Effector CD8-positive, alpha-beta T cell (primary cell): ENCODE measurements around the gene STK10.

Experiments
- DNase-seq: peaks from one replicate; lab custom pipeline; 2025; lab: John Stamatoyannopoulos, UW

STK10 gene

GRCh38 chr5:172090976-172091547 is 97.0 kb downstream of the STK10 start:
- no peak for DNase-seq

DNA sequence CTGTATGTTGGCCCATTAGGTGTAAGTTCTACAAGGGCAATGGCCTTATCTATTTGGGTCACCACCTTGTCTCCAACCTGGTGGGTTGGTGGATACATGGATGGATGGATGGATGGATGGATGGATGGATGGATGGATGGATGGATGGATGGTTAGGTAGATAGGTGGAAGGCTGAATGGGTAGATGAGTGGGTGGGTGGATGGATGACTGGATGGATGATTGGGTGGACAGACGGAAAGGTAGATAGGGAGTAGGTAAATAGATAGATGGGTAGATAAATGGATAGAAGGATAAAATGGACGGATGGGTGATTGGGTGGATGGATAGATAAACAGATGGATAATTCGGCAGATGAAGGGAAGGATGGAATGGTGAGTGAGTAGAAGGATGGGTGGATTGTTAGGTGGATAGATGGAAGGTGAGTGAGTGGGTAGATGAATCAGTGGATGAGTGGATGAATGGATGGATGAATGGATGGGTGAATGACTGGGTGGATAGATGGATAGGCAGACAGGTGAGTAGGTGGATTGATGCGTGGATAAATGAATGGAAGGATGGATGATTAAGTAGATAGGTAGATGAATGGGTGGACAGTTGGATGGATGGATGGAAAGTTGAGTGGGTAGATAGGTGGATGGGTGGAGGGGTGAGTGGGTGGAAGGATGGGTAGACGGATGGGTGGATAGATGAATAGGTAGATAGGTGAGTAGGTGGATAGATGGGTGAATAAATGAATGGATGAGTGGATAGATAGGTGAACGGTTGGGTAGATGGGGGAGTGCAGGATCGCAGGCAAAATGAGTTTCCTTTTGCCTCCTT is 98.5 kb downstream of the STK10 start:
- no peak for DNase-seq

DNA sequence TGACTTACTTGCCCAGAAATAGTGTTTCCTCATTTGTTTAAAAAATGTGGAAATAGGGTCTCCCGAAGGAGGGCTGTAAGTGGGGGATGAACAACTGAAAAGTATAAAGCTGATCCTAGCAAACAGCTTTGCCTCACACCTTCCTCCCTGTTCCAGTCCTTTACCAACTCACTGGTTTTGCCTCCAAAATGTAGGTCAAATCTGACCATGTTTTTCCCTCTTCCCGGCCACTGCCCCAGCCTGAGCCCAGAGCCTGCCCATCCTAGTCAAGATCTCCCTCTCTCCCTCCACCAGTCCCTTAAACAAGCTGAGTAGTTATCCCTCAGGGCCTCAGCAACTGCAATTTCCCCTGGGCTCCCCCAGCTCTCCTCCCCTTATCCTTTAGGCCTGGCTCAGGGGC is 99.2 kb downstream of the STK10 start:
- no peak for DNase-seq

- no peak for DNase-seq
These were observed 101.6 kb downstream of the STK10 start for GRCh38 chr5:172086194-172086975.

GRCh38 chr5:172085738-172086137 is 102.3 kb downstream of the STK10 start:
- DNase-seq, result no peak

DNA sequence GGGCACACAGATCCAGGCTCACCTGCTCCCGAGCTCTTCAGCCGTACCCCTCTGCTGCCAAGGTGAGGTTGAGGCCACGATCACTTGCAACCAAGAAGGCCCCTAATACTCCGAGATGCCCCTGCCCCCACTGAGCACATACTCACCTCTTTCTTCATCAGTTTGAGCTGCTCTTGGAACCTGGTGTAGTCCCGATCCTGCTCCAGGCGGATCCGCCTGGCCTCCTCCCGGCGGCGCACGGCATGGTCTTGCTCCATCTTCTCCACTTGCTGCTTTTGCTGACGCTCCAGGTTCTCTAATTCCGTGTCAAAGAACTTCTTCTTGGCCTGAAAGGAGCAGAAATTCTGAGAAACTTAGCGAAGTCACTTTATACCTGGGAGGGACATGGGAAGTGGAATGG is 105.8 kb downstream of the STK10 start:
- DNase-seq, result no peak

- DNase-seq, result no peak
These were observed 108.1 kb downstream of the STK10 start for GRCh38 chr5:172079876-172080275.

DNA sequence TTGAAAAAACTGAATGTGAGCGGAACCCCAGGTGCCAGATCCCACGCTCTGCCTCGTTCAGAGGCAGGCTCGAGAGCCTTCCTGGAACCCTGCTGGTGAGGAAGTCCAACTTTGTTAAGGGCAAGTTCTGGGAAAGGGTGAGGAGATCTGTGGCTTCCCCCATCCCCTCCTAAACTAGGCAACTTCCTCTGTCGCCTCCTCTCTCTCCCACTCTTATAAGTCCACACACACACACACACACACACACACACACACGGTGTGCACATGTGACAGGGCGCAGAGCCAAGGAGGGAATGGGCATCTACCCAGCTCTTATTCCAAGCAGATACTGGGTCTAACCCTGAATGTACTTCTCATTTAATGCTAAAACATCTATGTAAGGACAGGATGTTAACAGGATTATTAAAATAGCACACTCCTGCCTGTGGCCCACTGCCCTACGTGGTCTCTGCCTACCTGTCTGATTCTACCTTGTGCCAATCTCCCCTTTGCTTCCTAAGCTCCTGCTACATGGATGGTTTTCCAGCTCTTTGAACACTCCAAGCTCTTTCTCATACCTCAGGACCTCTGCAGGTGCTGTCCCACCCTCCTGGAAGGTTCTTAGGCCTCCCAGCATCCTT is 109.2 kb downstream of the STK10 start:
- DNase-seq, result no peak

DNA sequence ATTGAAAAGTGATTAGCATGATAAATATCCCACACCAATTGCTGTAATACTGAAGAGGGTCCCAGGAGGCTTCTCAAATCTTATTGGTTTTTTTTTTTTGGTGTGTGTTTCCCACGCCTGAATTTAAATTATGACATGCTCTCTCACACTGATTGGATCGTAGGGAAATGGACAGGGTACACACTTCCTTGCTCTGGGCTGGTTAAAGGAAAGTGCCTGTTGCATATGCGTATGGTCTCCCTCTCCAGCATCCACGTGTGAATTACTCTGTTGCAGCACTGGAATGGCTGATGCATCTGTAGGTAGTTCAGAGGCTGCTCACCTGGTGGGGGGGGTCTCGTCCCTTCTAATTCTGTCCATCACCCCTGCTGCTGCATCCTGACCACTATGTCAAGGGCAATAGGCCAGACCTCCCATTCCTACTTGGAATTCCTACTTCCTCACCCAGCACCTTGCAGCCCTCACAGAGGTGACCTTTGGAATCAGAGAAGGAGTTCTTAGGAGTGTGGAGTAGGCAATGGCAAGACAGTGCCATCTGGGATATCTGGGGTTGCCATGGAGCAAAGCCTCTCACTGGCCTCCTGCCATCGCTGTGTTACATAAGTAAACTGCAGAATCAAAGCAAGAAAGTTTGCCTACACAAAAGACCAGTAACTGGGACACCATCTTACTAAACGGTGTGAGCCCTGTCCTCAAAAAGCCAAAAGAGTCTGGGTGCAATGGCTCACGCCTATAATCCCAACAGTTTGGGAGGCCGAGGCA is 110.2 kb downstream of the STK10 start:
- no peak for DNase-seq

GRCh38 chr5:172076761-172077244 is 111.2 kb downstream of the STK10 start:
- DNase-seq, result no peak

- no peak for DNase-seq
These were observed 112.4 kb downstream of the STK10 start for GRCh38 chr5:172075656-172076055.

- no peak for DNase-seq
These were observed 113.1 kb downstream of the STK10 start for GRCh38 chr5:172074896-172075295.

GRCh38 chr5:172071309-172071875 is 116.6 kb downstream of the STK10 start:
- DNase-seq, result no peak

DNA sequence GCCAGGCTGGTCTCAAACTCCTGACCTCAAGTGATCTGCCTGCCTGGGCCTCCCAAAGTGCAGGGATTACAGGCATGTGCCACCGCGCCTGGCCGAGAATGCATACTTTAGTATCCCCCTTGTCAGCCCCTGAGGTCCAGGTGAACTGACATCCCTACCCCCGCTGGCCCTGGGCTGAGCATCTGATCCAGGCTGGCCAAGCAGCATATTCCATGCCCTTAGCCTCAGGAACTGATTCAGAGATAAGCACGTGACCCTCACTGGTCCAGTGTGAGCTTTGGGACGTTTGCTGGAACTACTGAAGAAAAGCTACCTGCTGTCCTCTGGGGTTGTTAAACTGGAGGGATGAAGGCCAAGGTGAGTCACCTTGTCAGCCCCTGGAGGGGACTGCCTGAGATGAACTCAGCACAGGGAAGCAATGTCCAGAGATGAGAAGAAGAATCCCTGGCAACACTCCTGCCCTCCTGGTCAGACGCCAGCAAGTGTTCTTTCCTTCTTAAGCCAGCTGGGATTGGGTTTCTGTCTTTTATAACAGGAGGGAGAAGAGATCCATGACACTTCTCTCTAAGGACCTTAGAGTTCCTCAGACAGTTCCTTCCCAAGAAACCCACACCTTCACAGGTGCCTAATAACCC is 122.5 kb downstream of the STK10 start:
- no peak for DNase-seq

DNA sequence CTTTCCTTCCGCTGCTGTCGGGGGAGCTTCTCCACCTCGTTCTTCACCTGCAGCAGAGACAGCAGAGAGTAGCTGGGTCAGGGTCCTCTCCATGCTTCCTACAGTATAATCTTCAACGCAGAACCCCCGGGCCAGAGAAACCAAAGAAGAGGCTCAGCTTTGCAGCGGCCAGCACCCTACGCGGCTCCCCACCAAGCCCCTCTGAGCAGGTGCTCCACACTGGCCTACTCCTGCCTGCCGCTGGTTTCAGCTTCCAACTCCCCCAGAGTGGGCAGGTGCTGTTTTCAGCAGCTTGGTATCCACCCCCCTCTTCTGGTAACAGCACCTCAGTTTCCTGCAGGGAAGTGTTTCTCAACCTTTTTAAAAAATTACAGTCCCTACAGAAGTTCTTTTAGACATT is 123.3 kb downstream of the STK10 start:
- DNase-seq, result no peak

DNA sequence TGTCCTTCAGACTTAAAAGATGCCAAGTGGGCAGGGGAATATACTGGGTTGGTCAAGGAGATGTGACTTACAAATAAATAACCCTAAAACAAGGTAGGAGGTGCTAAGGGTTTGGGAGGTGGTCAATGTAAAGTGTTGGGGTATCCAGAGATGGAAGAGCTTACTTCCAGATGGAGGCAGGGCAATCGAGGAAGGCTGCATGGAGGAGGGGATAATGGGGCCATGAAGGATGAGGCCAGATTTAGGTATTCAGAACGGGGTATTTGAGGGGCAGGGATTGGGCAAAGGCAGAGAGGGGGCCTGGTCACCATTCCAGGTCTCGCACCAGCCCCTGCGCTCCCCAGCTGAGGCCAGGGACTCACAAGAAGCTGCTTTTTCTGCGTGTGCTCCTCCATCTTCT is 123.7 kb downstream of the STK10 start:
- DNase-seq, result no peak

DNA sequence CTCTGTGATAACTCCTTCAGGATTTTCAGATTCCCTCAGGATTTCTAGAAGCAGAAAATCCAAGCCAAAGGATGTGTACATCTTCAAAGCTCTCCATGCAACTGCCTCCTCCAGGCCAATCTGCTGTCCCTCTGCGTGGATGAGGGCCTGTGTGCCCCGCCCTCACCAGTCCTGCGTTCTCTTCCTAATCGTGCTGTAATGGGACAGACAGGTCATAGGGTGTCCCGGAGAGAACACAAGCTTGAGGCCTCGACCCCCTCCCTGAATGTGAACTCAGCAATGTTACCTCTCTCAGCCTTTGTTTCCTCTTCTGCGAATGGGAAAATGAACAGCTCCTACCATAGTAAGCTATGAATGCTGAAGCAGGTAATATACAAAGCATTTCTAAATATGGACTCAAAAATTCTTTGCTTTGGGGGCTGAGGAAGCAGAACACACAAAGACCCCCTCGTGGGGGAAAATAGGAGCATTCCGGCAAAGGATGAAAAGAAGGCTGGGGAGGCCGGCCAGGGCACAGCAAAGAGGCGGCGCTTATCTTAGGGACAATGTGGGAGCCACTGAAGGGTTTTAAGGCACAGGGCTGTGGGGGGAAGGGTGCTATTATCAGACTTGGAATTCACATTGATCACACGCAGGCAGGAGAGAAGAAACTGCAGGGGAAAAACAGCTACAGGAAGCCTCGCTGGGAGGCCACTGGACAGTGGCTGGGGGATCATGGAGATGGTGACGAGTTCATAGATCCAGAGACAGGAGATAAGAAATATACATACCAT is 124.4 kb downstream of the STK10 start:
- DNase-seq, result no peak

DNA sequence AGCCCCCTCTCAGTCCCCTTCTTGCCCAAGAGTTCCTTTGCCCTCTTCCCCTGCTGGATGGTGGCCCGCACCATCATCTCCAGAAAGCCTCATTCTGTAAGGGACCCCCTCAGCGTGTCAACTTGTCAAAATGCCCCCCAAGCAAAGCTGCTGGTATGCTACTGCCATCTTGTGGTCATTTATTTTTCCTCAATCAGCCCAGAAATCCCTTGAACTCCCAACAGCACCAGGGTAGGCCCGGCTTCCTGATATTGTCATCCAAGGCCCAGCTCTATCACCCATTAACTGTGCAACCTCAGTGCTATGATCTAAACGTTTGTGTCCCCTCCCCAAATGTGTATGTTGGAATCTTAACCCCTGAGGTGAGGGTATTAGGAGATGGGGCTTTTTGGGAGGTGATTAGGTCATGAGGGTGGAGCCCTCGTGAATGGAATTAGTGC is 128.3 kb downstream of the STK10 start:
- DNase-seq, result no peak

- no peak for DNase-seq
These were observed 129.9 kb downstream of the STK10 start for GRCh38 chr5:172058088-172058487.

- DNase-seq, result no peak
These were observed 132.0 kb downstream of the STK10 start for GRCh38 chr5:172055996-172056395.
